GM19025 (cell line): ENCODE results near the gene WNT9B.

Source experiments
- ATAC-seq: cut with Tn5 transposase; IDR thresholded peaks from one replicate; pipeline ENCODE4 v1.9.1; 2021; ENCODE audit warnings: mild to moderate bottlenecking, low read depth, moderate library complexity; ENCODE audit not compliant: unreplicated experiment

Gene WNT9B

DNA sequence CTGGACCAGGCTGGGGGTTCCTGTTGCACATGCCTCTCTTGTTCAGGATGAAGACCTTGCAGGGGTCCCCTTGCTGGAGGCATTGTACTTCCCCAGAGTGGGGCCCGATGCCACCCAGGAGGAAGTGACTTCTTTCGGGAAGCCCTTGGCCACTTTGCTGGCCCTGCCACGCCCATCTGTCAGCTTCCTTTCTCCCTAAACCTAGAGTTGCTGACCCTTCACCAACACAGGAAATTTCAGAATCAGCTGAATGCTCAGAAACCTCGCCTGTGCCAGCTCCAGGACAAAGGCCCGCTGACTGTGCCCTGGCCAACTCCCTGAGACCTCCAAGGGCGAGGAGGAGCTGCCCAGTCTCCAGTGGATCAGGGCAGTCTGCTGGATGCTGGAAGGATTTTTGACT, 26.7 kb downstream of the WNT9B start:
- ATAC-seq, result no peak

DNA sequence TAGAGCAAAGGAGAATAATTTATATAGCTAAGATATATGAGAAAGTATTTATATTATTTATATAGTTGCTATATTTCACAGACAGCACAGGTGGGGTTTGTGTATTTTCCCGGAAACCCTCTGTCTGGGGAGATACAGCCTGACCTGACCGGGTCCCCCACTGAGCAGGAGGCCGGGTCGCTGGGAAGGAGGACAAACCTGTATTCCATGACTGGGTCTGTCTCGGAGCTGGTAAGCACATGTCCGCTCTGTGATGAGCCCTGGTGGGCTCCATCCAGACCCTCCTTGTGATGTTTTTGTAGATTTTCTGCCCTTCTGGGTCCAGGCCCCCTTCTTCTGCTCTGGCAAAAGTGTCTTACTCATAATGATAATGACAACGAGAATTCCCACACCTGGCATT, 27.7 kb downstream of the WNT9B start:
- no peak for ATAC-seq

DNA sequence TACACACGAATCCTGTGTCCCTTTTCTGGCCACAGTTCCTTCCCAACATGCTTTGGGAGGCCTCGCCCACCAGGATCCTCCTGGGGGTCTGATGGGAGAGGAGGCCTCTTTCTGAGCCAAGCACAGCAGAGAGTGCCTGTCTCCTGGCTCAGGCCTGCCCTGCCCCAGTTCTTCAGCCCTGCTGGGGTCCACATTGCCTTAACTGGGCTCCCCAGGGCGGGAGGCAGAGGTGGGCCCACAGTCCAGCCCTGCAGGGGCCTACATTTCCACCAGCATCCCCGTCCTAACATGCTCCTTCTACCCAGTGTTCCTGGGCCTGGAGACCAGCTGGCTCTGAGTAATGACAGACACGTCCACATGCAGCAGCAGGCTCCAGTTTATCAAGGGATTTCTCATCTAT, 29.6 kb downstream of the WNT9B start:
- no peak for ATAC-seq

DNA sequence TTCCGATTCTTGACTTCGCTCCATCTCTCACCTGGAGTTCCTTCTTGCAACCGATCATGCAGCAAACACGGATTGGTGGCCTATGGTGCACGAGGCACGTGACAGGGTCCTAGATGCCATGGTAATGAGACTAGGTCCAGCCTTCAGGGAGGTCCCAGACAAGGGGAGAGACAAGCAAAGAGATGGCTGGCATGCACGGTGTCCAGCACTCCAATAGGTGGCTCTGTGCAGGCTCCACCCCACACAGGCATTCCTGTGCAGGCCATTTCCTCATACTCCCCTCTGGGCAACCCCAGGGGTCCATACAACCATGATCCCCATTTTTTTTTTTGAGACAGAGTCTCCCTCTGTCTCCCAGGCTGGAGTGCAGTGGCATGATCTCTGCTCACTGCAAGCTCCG, 31.3 kb downstream of the WNT9B start:
- ATAC-seq, result no peak

DNA sequence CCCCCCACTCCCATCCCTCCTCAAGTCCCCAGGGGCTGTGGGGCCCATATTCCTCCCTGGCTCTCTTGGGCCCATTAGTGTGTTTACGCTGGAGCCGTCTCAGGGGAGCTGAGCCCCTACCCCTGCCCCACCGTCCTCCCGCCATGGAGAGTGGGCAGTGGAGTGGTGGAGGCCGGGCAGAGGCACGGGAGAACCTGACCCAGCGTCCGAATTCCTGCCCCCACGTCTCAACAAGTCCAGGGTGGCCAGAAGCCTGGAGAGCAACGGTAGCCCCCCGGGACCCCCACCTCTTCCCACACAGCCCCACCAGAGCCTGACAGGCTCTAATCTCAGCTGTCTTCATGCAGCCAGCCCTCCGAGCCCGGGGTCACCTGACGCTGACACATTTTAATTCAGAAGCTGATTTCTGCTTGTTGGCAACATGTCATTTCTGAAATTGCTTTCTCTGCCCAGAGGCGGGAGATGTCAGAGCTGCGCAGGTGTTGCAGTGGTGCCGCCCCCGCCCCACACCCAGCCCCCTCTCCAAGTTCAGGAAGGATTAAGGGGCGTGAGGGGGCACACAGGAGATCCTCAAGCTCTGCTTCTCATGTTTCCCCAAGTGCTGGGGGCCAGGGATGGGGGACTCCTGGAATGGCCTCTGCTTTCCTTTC, 32.6 kb downstream of the WNT9B start:
- no peak for ATAC-seq

DNA sequence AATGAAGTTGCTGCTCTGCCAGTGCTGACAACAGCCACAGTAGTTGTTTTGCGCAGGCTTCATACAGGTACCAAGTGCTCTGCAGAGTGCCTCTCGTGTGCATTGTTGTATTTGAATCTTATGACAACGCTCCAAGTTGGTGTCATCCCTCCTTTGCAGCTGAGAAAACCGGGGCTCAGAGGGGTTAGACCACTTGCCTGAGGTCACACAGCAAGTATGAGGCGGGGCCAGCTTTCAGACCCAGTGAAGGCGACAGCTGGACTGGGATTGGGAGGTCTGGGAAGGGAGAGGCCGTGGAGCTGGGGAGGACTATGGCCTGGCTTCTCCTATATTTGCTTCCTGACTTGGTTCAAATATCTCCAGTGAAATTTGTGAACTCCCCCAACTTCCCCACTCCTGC, 33.2 kb downstream of the WNT9B start:
- no peak for ATAC-seq

DNA sequence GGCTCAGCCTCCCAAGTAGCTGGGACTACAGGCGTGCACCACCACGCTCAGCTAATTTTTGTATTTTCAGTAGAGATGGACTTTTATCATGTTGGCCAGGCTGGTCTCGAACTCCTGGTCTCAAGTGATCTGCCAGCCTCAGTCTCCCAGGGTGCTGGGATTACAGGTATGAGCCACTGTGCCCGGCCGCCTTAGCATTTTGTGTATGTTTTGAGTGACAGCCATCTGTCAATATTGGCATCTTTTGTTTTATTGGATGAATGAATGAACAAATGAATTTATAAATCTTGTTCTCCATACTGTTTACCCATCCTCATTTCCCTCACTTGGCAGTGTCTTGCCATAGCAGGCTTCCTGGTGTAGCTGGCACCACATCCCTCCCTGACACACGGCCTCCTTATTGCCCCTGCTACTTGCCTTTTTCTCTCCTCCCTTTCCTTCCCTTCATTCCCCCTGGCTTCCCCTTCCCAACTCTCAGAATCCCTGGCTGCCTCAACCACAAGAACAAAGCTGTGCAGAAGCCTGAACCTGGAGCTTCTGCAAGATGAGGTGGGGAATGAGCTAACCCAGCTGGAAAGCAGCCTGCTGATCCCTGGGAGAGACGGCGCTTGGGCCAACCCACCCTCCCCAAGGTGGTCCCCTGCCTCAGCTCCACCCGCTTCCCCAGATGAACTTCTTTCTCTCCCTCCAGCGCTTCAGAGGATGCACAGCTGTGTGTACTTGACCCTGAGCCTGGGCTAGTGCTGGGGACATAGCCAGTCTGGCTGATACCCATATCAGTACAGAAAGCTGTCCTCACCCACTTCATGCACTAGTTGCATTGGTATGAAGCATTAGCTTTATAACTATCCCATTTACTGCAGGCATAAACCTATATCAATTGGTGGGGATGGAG, 34.3 kb downstream of the WNT9B start:
- no peak for ATAC-seq

DNA sequence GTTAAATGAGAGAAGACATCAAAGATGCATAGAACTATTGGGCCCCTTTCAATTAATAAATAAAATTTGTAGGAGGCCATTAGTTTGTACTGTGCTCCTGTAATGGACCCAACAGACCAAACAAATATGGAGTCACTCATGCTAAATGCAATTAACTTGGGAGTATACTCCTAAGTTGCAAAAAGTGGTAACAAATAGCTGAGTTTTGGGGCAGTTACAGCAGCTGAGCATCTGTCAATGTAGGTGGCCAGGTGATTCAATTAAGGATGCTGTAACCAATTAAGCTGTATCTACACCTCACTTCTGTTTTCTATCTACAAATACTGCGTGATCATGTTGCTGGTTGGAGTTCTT, 34.9 kb downstream of the WNT9B start:
- no peak for ATAC-seq

DNA sequence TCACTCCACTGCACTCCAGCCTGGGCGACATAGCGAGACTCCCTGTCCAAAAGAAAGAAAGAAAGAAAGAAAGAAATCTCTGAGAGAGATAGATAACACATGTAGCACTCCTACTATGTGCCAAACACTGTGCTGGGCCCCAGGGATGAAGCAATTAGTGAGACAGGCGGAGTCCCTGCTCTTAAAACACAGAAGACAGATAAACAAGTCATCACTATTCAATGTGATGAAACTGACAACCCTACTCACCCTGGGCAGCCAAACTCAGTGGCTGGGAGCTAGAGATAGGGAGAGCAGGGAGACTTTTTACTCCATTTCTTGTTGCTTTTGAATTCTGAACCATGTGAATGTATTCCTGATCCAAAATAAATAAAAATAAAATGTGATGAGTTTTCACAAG, 36.3 kb downstream of the WNT9B start:
- no peak for ATAC-seq

DNA sequence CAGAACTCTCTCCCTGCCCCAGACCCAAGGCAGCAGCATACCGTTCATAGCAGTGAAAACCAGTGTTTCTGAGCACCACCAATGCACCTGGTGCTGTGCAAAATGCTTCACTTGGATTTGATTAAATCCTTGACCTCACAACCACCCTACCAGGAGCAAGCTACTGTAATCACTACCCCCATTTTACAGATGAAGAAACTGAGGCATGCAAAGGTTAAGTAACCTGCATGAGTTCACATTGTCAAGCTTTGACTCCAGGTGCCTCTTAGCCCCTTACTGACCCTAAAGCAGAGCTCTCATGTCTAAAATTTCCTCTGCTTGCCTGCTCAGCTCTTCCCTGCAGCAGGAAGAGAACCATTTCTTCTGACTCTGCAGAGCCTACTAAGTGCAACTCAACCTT, 37.3 kb downstream of the WNT9B start:
- no peak for ATAC-seq

DNA sequence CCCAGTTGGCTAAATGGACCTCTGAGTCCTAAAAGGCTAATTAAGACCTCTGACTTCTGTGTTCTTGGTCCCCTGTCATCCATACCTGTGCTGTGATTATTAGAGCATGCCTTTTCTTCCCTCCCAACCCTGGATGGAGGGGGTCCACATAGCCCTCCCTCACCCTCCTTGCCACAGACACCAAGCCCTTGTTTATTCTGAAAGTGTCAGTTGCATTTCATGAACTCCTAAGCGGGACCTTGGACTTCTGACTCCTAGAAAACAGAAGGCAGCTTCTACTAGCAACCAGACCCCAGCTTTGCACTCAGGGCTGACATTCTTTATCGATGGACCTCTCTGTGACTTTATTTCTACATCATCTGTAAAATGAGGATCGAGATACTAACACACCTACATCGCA, 38.1 kb downstream of the WNT9B start:
- no peak for ATAC-seq

DNA sequence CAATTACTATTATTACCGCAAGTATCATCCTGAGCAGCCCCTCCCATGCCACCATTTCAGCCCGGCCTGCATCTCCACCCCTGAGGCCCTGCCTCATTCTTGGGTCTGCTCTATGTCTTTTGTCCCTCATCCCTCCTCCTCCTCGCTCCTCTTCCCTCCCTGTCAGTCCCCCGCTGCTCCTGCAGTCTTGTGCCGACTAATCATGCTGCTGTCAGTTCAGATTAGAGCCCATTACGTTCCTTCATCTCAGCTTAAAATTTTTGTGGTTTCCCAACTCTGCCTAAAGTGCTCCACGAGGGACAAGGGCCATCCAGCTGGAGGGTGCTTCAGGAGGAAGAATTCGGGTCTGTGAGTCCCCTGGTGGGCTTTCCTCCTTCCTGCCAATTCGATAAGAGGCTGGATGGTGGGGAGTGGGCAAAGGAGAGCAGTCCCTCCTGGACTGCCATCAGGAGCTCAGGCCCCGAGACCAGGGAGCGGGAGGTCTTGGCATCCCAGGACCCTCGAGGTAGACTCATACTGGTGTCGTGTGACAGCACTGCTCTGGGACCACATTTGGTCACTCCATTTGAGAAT, 38.7 kb downstream of the WNT9B start:
- ATAC-seq, result no peak

DNA sequence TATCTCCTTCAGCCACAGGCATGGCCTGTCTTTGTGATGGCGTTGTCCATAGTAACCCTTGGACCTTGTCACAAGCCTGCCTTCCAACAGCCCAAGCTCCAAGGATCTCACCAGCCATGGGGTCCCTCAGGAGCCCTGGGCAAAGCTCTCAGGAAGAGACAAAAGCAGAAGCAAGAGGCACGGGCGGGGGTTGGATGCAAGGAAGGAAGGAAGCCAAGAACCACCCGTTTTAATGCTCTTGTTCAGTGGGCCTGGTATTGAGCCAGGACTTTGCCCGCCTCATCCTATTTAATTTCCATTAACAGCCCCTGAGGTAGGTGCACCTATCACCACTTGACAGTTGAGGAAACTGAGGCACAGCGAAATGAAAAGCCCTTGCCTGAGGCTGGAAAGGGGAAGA, 39.3 kb downstream of the WNT9B start:
- ATAC-seq, result no peak

DNA sequence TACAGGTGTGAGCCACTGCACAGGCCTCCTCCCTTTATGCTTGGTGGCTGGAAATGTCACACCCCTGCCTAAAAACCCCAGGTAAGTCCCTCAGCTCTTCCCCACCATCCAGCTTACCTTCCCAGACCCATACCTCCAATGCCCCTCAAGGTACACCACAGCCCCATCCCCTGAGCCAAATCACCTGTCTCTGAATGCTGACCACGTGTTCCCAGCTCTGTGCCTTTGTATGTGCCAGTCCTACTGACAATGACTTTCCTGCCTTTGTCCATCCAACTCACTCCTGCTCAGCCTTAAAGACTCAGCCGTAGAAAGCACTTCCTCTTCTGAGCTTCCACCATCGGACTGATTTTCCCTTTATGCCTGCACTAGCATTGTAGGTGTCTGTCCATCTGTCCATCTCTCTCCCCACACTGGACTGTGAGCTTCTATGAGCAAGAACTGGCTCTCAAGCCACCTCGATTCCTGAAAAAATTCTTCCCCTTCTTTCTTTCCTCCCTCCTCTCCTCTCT, 40.9 kb downstream of the WNT9B start:
- no peak for ATAC-seq

DNA sequence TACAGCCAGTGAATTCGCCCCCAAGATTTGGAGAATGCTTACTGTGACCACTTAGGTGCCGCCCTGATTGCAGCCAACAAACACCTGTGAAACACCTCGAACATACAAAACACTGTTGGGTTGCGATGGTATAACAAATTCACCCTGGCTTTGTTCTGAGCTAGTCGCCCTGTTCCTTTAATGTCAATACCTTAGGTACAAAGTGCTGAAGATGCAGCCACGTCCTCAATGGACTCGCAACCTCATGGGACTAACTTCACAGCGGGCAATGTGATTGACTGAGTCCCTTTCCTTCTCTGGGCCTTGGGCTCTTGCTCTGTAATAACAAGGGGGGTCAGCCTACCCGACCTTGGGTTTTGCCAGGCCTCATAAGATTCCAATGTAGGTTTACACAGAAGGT, 42.6 kb downstream of the WNT9B start:
- no peak for ATAC-seq

DNA sequence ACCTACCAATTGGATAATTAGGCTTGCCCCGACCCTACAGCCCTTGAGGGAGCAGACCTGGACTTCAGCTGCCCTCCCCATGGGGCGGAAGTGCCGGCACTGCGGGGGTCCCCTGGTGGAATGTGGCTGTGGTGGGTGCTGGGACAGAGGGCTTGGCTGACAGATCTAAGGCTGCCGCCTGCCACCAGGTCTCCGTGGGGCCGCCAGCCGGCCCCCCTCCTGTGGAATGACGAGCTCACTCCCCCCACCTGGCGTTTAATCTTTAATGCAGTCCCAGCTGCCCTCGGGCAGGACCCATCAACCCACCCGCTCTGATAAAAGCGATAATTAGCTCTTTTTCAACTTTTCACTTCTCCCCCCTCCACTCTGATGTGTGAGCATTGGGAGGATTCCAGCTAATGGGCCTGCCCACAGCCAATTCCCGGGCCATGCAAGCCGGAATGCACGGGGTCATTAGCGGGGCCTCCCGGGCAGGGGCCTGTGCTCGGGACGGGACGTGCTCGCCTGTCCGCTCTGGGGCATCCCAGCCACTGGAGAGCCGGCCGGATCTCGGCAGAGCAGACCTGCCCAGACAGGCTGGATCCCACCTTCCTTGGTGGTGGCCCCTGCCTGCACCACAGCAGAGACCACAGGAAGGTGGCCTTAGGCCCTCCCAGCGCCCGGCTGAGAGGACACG, 43.2 kb downstream of the WNT9B start:
- ATAC-seq, result no peak

DNA sequence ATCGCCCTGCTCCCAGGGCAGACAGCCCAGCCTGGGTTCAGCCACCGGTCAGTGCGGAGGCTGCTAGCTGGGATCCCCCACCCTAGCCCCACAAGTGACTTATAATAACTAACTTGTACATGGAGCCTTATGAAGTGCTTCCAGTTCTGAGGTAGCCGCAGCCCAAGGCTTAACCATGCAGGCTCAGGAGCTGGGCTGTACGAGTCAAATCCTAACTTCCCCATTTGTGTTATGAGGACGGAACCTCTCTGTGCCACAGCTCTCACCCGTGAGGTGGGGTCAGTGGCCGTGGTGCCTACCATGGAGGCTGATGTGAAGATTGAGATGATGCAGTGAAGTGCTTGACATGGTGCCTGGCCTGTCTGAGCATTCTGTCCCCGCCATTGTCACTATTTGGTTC, 43.8 kb downstream of the WNT9B start:
- ATAC-seq, result no peak

DNA sequence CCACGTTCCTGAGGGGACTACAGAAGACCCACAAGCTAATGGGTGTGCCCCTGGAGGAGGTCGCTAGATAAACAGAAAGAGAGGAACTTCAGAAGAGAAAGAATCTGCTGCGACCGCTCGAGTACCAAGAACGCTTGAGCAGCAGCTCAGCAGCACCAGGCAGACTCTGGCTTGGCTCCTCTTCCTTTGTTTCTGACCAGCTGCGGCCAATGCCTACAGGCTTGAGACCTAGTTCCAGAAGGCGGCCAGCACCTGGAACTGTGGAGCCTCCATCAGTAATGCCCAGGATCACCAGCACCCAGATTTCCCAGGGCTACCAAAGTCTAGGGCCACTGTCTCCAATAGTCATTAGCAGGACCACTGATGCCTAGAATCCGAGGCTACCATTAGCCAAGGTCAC, 45.6 kb downstream of the WNT9B start:
- no peak for ATAC-seq

DNA sequence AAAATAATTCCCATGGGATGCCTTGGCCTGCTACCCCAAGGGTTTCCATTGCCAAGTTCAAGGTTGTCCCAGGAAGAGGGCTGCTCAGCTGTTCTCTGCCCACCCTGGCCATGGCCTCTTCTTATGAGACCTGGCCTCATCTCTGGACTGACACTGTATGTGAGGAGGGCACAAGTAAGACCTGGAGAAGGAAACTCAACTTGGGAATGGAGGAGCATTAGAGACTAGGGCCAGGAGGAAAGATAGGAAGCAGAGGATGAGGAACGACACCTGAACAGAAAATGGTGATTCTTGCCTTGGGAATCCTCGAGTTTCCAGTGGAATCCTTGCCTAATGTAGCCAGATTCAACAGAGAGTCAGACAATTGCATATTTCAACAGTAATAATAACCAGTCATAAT, 47.0 kb downstream of the WNT9B start:
- ATAC-seq, result no peak

DNA sequence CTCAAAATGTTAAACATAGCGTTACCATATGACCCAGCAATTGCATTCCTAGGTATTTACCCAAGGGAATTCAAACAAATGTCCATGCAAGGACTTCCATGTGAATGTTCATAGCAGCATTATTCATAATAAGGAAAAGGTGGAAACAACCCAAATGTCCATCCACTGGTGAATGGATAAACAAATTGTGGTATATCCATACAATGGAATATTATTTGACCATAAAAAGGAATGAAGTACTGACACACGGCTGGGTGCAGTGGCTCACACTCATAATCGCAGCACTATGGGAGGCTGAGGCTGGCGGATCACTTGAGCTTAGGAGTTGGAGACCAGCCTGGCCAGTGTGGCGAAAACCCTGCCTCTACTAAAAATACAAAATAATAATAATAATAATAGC, 47.5 kb downstream of the WNT9B start:
- ATAC-seq, result no peak

DNA sequence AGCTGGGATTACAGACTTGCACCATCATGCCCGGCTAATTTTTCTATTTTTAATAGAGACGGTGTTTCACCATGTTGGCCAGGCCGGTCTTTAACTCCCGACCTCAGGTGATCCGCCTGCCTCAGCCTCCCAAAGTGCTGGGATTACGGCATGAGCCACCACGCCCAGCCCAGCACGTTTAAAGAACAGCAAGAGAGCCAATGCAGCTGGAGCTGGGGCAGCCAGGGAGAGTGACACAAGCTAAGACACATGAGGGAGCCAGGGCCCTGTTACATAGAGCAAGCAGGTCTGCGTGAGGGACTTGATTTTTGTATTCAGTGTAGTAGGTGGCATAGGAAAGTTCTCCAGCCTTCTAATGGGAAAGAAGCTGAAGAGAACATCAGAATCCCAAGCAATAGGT, 49.9 kb downstream of the WNT9B start:
- no peak for ATAC-seq
